ENCODE results near the gene PIK3CD. TPM values are rescaled to one million over a fixed set of nuclear protein-coding genes. Genes with fewer than 3 reads are reported as not detected.

Gene PIK3CD
- total and polyA plus RNA-seq, 10 of the 15 experiments (the other 5 are each of a cell fraction or from before 2014, with no cell fraction given): 7.0 to 101 (median 51.1) TPM

GRCh38 chr1:9706178-9706577 lies 54.6 kb downstream of the PIK3CD start:
- Histone ChIP-seq H3K9ac (ENCODE audit: control insufficient read depth, insufficient read depth, low read length) (no peak overlapping the region), H3K9me3 (replicated peaks; ENCODE audit: control insufficient read depth, insufficient read depth, low read length) (peaks cover 12% of the 10 kb centered on the region), H4K20me1 (ENCODE audit: control insufficient read depth, insufficient read depth) (no peaks in the 10 kb centered on the region), H3K4me2 (ENCODE audit: control insufficient read depth, insufficient read depth) (no peak overlapping the region), H3K27me3 (replicated peaks in 1 of 2; ENCODE audit: control insufficient read depth in 2 of 2, insufficient read depth in 2 of 2, low read length in 1 of 2) (no peaks in the 10 kb centered on the region), H3K4me1 (ENCODE audit: control insufficient read depth, insufficient read depth, low read length) (peaks cover 16% of the 10 kb centered on the region), H3K36me3 (ENCODE audit: control insufficient read depth in 2 of 2, insufficient read depth in 2 of 2, low read length in 1 of 2) (peaks cover 9 to 25% of the 10 kb centered on the region in 2 experiments), H2AFZ (ENCODE audit: control insufficient read depth, low read depth, low read length) (no peak overlapping the region), H3K4me3 (no peak overlapping the region), H3K79me2 (ENCODE audit: control insufficient read depth, insufficient read depth, low read length) (peaks cover 29% of the 10 kb centered on the region), H3K27ac (ENCODE audit: control insufficient read depth, insufficient read depth) (no peak overlapping the region)
- in situ Hi-C loops (cut with MboI): no loop called here
- intact Hi-C loops (cut with micrococcal nuclease; ENCODE audit: unreplicated experiment): no loop called here
- FAIRE-seq: no peak
- BruUV-seq (replicated peaks): no TSS peak
- SMC1A ChIA-PET (ENCODE audit: uncharacterized antibody, unreplicated experiment): no interaction called here
- 89% methylated on average over 4 of the region's 4 CpGs for WGBS (ENCODE audit: insufficient coverage, insufficient replicate concordance, low lambda C conversion rate, missing lambda C conversion rate)
- ATAC-seq: no peak
- CTCF ChIA-PET: interaction anchor here (6.2 kb wide), 1 partner anchor 78 kb away, joined by 34 read pairs; no protein-coding TSS in a partner anchor
- POLR2A ChIA-PET: interaction anchor here (0.7 kb wide), 1 partner anchor 76 kb away, joined by 4 read pairs; no protein-coding TSS in a partner anchor
- DNase-seq (ENCODE audit: low read depth, low spot score): no peak
- RAD21 ChIA-PET (ENCODE audit: unreplicated experiment): no interaction called here
- TF ChIP-seq STAT3 (IDR thresholded peaks at IDR 0.05; ENCODE audit: low read depth, low read length) (no peak), ZNF217 (IDR thresholded peaks at IDR 0.05) (no peak), MEF2B (IDR thresholded peaks at IDR 0.05; ENCODE audit: partially characterized antibody, poor library complexity, severe bottlenecking) (no peak), GABPA (IDR thresholded peaks at IDR 0.05; ENCODE audit: low read depth) (no peak), NFXL1 (IDR thresholded peaks at IDR 0.05; ENCODE audit: borderline replicate concordance) (no peak), SMC3 (IDR thresholded peaks at IDR 0.05; ENCODE audit: borderline replicate concordance, low read length) (no peak), POLR2AphosphoS2 (IDR thresholded peaks at IDR 0.05; ENCODE audit: low read depth, low read length) (no peak), RFX5 (IDR thresholded peaks at IDR 0.05; ENCODE audit: low read depth, low read length) (no peak), MXI1 (IDR thresholded peaks at IDR 0.05; ENCODE audit: low read depth, low read length) (no peak)
- TF ChIP-seq, protein P1, sequence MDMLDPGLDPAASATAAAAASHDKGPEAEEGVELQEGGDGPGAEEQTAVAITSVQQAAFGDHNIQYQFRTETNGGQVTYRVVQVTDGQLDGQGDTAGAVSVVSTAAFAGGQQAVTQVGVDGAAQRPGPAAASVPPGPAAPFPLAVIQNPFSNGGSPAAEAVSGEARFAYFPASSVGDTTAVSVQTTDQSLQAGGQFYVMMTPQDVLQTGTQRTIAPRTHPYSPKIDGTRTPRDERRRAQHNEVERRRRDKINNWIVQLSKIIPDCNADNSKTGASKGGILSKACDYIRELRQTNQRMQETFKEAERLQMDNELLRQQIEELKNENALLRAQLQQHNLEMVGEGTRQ (IDR thresholded peaks at IDR 0.05; ENCODE audit: borderline replicate concordance, low read depth, low read length): no peak
- TF ChIP-seq, protein P2, sequence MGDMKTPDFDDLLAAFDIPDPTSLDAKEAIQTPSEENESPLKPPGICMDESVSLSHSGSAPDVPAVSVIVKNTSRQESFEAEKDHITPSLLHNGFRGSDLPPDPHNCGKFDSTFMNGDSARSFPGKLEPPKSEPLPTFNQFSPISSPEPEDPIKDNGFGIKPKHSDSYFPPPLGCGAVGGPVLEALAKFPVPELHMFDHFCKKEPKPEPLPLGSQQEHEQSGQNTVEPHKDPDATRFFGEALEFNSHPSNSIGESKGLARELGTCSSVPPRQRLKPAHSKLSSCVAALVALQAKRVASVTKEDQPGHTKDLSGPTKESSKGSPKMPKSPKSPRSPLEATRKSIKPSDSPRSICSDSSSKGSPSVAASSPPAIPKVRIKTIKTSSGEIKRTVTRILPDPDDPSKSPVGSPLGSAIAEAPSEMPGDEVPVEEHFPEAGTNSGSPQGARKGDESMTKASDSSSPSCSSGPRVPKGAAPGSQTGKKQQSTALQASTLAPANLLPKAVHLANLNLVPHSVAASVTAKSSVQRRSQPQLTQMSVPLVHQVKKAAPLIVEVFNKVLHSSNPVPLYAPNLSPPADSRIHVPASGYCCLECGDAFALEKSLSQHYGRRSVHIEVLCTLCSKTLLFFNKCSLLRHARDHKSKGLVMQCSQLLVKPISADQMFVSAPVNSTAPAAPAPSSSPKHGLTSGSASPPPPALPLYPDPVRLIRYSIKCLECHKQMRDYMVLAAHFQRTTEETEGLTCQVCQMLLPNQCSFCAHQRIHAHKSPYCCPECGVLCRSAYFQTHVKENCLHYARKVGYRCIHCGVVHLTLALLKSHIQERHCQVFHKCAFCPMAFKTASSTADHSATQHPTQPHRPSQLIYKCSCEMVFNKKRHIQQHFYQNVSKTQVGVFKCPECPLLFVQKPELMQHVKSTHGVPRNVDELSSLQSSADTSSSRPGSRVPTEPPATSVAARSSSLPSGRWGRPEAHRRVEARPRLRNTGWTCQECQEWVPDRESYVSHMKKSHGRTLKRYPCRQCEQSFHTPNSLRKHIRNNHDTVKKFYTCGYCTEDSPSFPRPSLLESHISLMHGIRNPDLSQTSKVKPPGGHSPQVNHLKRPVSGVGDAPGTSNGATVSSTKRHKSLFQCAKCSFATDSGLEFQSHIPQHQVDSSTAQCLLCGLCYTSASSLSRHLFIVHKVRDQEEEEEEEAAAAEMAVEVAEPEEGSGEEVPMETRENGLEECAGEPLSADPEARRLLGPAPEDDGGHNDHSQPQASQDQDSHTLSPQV (IDR thresholded peaks at IDR 0.05): no peak
